Choroid plexus epithelial cell (primary cell): ENCODE results near the gene ZC3H8.
A peak's percentile ranks its signal among the peaks of the same experiment; 100 is the strongest.

ENCODE experiments used
- DNase-seq: peaks from one replicate; pipeline ENCODE4 v3.0.0-alpha.2; 2010; ENCODE audit warnings: low read depth
- H3K4me3 ChIP-seq: 2 replicates; pipeline ENCODE4 v1.5.1; 2011; ENCODE audit warnings: low read depth, mild to moderate bottlenecking, control low read depth, low read length, moderate library complexity
- CTCF ChIP-seq: conservative IDR thresholded peaks from 2 replicates; pipeline ENCODE4 v1.5.1; 2011; ENCODE audit warnings: low read depth, mild to moderate bottlenecking, control low read depth, inconsistent platforms, low read length, moderate library complexity

Gene ZC3H8

GRCh38 chr2:112275887-112276773 lies 21.3 kb upstream of the ZC3H8 start:
- no peak for TF ChIP-seq CTCF
- peak overlapping the region; percentile 97 for H3K4me3 ChIP-seq
- peak; percentile 90 for DNase-seq

GRCh38 chr2:112275311-112275886 lies 20.6 kb upstream of the ZC3H8 start, which contains the start of gene ZC3H6:
ZC3H6 (plus strand) TSS chr2:112275597; CDS start chr2:112275995, 398 bp downstream.
- DNase-seq = peak; percentile 99
- peak; percentile 15 for TF ChIP-seq CTCF
- peak within 1 kb of the TSS; percentile 97 for H3K4me3 ChIP-seq

GRCh38 chr2:112273349-112273748 lies 18.5 kb upstream of the ZC3H8 start:
- H3K4me3 ChIP-seq = no peak overlapping the region
- no peak for TF ChIP-seq CTCF
- no peak for DNase-seq

GRCh38 chr2:112272669-112273068 lies 17.8 kb upstream of the ZC3H8 start:
- no peak overlapping the region for H3K4me3 ChIP-seq
- DNase-seq = no peak
- no peak for TF ChIP-seq CTCF

GRCh38 chr2:112268547-112268946 lies 13.7 kb upstream of the ZC3H8 start:
- TF ChIP-seq CTCF = no peak
- no peak for DNase-seq
- H3K4me3 ChIP-seq = no peak overlapping the region

- no peak overlapping the region for H3K4me3 ChIP-seq
- DNase-seq = no peak
- TF ChIP-seq CTCF = no peak
Measured at GRCh38 chr2:112262876-112263275, 8.0 kb upstream of the ZC3H8 start.
